Measurements from ENCODE around the gene C1GALT1. TPM values are rescaled to one million over a fixed set of nuclear protein-coding genes. Genes with fewer than 3 reads are reported as not detected.

C1GALT1 gene
- total and polyA plus RNA-seq, 5 experiments from 2014 or later = 41.7 to 72.6 (median 64.6) TPM

DNA sequence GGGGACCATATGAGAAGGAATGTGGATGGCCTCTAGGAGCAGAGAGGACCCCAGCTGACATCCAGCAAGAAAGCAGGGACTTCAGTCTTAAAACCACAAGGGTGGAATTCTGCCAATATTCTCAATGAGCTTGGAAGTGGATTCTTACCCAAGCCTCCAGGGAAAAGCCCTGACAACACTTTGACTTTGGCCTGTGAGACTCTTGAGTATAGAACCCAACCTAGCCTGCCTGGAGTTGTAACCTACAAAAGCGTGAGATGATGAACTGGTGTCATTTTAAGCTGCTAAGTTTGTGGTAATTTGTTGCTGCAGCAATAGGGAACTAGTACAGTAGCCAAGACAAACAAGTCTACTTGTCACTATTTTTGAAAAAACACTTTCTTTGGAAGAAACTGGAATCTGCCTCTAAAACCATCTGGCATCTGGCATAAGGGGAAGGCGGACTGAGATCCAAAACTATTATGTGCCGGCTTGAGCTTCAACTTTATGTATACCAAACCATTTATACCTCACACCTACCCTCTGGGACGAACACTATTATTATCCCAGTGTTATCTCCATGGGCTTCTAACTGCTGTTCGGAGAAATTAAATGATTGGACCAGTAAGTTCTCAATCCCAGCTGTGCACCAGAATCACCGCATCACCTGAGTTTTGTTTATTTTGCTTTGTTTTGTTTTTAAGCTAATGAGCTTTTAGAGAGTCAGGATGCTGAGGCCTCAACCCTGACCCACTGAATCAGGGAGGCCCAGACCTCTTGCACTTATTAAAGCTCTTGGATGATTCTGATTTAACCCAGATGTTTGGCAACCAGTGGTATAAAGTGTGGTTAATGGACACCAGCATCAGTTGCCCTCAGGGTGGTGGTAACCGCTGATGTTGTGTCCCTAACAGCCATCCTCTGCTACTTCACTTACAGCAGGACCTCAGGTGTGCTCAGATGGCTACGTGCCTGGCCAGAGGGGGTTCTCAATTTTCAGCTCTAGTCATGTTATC, 83.0 kb downstream of the C1GALT1 start:
- H3K27ac Mint-ChIP-seq = peak overlapping the region in 1 of 10 donors; percentile 19

DNA sequence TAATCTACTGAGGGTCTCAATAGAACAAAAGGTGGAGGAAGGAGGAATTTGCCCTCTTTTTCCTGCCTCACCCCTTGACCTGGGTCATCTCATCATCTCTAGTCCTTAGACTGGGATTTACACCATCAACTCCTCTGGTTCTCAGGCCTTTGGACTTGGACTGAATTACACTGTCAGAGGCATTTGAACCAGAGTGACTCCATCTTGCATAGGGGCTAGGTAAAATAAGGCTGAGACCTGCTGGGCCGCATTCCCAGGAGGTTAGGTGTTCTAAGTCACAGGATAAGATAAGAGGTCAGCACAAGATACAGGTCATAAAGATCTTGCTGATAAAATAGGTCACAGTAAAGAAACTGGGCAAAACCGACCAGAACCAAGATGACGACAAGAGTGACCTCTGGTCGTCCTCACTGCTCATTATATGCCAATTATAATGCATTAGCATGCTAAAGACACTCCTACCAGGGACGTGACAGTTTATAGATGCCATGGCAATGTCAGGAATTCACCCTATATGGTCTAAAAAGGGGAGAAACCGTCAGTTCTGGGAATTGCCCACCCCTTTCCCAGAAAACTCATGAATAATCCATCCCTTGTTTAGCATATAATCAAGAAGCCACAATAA, 84.0 kb downstream of the C1GALT1 start:
- Mint-ChIP-seq H3K9me3 (peaks cover 0 to 8% (median 2%) of the 10 kb centered on the region in 9 donors), H3K4me3 (no peak overlapping the region), H3K4me1 (peaks cover 0 to 15% (median 2%) of the 10 kb centered on the region in 4 donors), H3K36me3 (peaks cover 0 to 9% (median 4%) of the 10 kb centered on the region in 3 donors), H3K27me3 (no peaks in the 10 kb centered on the region), H3K27ac (no peak overlapping the region)
- no peak for DNase-seq
- POLR2A ChIA-PET = no interaction called here
- ATAC-seq = no peak

More for the DNA sequence above, 83.0 kb downstream of the C1GALT1 start:
- Mint-ChIP-seq H3K36me3 (peaks cover 0 to 13% (median 5%) of the 10 kb centered on the region in 3 donors), H3K4me1 (peaks cover 0 to 22% (median 3%) of the 10 kb centered on the region in 4 donors), H3K27me3 (no peaks in the 10 kb centered on the region), H3K4me3 (no peak overlapping the region), H3K9me3 (peaks cover 0 to 11% (median 7%) of the 10 kb centered on the region in 9 donors)
- POLR2A ChIA-PET = no interaction called here
- no peak for DNase-seq
- ATAC-seq = no peak

DNA sequence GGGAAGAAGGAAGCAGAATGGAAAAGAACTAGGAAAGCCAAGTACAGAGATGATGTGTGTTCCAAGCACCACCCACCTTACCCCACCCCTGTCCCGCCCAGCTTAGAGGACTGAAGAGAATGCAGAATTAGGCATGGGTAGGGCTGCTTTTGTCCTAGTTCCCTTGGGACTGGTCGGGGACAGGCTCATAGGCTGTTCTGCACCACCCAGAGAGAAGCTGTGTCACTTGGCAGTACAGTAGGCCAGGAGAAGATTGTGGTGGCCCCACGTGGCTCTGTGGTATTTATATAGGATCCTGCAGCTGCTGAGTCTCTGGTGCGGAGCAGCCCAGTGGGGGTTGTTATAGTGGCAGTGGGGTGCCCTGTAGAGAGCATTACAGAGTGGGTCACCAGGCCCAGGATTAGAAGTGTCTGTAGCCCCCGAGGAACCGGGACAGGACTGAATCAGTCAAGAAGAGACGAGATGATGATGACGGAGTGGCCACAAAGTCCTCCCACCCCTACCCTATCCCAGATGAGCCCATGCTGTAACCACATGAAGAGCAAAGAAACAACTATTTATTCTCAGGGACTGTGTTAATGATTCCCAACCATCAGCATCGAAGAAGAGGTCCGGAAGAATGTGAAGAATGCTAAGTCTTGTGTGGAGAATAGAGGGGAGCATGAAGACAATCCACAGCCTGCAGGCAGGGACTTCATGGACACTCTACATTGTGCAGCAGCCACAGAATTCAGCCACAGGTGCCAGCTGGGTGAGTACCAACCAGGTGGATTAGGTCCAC, 88.9 kb downstream of the C1GALT1 start:
- POLR2A ChIA-PET = no interaction called here
- Mint-ChIP-seq H3K9me3 (no peaks in the 10 kb centered on the region), H3K4me3 (no peak overlapping the region), H3K4me1 (peaks cover 0 to 1% (median under 1%) of the 10 kb centered on the region in 4 donors), H3K36me3 (peaks cover 0 to 6% (median 3%) of the 10 kb centered on the region in 3 donors), H3K27ac (peak overlapping the region in 1 of 10 donors; percentile 71), H3K27me3 (no peaks in the 10 kb centered on the region)
- DNase-seq (no peak), ATAC-seq (no peak)

DNA sequence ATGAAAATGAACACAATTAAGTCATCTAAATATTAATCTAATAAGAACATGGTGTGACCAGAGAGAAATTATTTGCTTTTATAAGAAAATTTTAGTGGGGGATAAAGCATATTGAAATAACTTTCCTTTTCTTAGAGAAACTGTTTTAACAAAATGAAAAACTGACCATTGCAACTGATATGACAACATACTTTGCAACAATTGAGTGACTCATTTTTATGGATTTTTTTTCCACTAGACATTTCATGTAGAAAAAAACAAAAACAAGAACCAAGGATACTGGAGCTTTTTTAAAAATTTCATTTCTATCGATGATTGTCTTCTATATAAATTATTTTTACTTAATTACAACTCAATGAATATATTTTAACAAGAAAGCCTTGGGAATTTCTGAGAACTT, 90.0 kb downstream of the C1GALT1 start:
- H3K4me1 Mint-ChIP-seq = peaks cover 0 to 5% (median 4%) of the 10 kb centered on the region in 4 donors
- no peaks in the 10 kb centered on the region for H3K9me3 Mint-ChIP-seq
- H3K27me3 Mint-ChIP-seq = no peaks in the 10 kb centered on the region
- no peak overlapping the region for H3K27ac Mint-ChIP-seq
- POLR2A ChIA-PET = no interaction called here
- DNase-seq (no peak), ATAC-seq (no peak)
- H3K4me3 Mint-ChIP-seq = no peak overlapping the region
- H3K36me3 Mint-ChIP-seq = peaks cover 0 to 8% (median 3%) of the 10 kb centered on the region in 3 donors

DNA sequence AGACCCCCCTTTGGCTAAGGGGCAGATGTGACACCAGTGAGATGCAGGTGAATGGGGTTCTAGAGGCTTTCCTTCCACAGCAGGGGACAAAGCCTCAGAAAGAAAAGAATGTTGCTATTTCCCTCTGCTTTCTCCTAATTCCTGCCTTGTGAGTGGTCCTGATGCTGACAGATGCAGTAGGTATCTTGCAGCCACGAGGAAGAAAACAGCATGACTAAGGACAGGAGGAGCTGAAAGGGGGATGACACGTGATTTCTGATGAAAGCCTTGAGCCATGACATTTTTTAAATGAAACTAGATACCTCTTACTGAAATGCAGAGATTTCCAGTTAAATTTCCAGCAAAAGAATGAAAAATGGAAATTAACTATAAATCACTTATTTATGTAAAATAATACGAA, 92.4 kb downstream of the C1GALT1 start:
- no peak overlapping the region for H3K27ac Mint-ChIP-seq
- no peak for ATAC-seq
- no peak for DNase-seq
- no peak overlapping the region for H3K4me3 Mint-ChIP-seq
- POLR2A ChIA-PET = no interaction called here
- H3K4me1 Mint-ChIP-seq = peaks cover 0 to 5% (median 4%) of the 10 kb centered on the region in 4 donors
- no peaks in the 10 kb centered on the region for H3K27me3 Mint-ChIP-seq
- H3K36me3 Mint-ChIP-seq = peaks cover 3 to 13% (median 8%) of the 10 kb centered on the region in 3 donors
- H3K9me3 Mint-ChIP-seq = no peaks in the 10 kb centered on the region

DNA sequence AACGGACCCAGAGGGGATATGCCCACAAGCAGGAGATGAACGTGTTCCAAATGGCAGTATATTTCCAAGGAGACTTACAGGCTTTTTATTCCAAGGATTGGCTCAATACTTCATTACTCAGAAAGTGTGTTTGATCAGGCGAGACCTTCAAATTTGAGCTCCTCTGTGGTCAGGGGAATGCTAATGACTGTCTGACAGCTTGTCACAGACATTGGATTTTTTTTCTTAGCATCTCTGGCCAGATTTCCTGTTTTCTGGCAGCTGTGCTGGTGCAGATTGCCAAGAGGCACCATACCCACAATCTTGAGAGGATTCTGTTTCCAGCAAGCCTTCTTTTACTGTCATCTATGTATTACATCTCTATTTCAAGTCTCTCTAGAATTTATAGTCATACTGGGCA, 93.8 kb downstream of the C1GALT1 start:
- Mint-ChIP-seq H3K27me3 (peaks cover 0 to 7% (median 0%) of the 10 kb centered on the region in 5 donors), H3K36me3 (peaks cover 3 to 13% (median 8%) of the 10 kb centered on the region in 3 donors), H3K9me3 (no peaks in the 10 kb centered on the region), H3K4me3 (no peak overlapping the region), H3K4me1 (peaks cover 0 to 5% (median 4%) of the 10 kb centered on the region in 4 donors), H3K27ac (no peak overlapping the region)
- ATAC-seq (no peak), DNase-seq (no peak)
- POLR2A ChIA-PET = no interaction called here

DNA sequence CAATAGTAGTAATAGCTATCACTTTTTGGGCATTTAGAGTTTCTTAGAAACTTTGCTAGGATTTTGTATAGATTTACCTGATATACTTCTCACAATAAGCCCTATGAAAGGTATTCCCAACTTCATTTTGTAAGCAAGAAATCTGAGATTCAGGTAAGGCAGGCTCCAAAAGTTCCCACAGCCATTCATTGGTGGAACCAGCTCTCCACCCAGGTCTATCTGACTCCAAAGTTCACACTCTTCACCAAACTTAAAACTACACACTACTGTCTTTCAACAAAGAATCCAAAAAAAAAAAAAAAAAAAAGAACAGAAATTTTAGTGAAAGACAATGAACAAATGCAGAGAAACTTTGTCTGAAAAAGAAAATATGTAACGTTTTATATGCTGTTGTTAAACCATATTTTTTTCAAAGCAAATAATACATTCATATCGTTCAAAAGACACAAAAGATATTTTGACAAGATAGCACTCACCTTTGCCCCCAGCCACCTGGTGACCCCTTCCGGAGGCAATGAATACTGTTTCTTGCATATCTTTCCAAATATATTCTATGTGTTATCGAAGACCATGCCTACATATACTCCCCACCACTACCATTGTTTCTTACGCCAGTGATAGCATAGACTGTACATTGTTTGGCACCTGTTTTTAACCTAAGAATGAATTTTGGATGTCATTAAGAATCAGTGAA, 108.2 kb downstream of the C1GALT1 start:
- no peak overlapping the region for H3K4me3 Mint-ChIP-seq
- H3K27ac Mint-ChIP-seq = no peak overlapping the region
- POLR2A ChIA-PET = no interaction called here
- ATAC-seq (no peak), DNase-seq (no peak)
- peaks cover 0 to 9% (median 2%) of the 10 kb centered on the region in 3 donors for H3K36me3 Mint-ChIP-seq
- H3K4me1 Mint-ChIP-seq = no peaks in the 10 kb centered on the region
- peaks cover 0 to 11% (median 5%) of the 10 kb centered on the region in 9 donors for H3K9me3 Mint-ChIP-seq
- H3K27me3 Mint-ChIP-seq = no peaks in the 10 kb centered on the region

DNA sequence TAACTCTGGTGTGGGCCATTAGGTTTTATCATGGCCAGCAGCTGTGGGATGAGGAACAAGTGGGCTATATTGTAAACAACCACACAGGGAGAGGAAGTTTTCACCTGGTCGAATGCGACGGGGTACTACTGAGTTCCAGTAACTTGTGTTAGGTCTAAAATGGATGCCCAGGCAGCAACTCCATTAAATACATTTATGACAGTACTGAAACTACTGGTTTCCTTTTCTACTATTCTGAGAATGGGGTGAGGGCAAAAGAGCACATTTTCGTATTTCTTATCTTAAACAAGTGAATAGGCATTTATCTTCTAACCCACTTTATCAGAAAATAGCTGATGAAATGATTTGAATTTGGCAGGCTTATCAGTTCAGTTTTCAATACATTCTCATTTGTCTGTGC, 109.7 kb downstream of the C1GALT1 start:
- ATAC-seq = no peak
- Mint-ChIP-seq H3K27me3 (no peaks in the 10 kb centered on the region), H3K4me3 (no peak overlapping the region), H3K36me3 (no peaks in the 10 kb centered on the region), H3K9me3 (peaks cover 0 to under 1% (median 0%) of the 10 kb centered on the region in 9 donors), H3K4me1 (no peaks in the 10 kb centered on the region), H3K27ac (no peak overlapping the region)
- DNase-seq = no peak
- POLR2A ChIA-PET = no interaction called here

DNA sequence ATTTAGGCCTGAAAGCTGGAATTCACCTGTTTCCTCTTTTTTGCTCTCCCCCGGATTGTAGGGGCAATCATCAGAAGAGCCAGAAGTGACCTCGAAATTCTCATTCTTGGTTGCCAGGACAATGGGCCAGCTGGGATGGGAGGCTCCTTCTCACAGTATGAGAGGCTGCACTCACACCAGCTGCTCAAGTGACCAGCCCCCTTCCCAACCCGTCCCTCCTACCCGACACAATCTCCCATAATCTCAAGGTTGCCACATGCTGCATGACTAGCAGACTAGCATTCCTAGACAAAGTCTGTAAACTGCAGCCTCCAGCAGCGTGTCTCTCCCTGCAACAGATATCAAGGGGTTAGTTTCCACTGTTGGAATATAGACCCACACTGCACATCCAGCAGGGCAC, 110.3 kb downstream of the C1GALT1 start:
- POLR2A ChIA-PET = no interaction called here
- no peak overlapping the region for H3K27ac Mint-ChIP-seq
- ATAC-seq (no peak), DNase-seq (no peak)
- H3K9me3 Mint-ChIP-seq = peaks cover 0 to 2% (median 0%) of the 10 kb centered on the region in 9 donors
- no peaks in the 10 kb centered on the region for H3K4me1 Mint-ChIP-seq
- H3K36me3 Mint-ChIP-seq = no peaks in the 10 kb centered on the region
- H3K4me3 Mint-ChIP-seq = no peak overlapping the region
- no peaks in the 10 kb centered on the region for H3K27me3 Mint-ChIP-seq

DNA sequence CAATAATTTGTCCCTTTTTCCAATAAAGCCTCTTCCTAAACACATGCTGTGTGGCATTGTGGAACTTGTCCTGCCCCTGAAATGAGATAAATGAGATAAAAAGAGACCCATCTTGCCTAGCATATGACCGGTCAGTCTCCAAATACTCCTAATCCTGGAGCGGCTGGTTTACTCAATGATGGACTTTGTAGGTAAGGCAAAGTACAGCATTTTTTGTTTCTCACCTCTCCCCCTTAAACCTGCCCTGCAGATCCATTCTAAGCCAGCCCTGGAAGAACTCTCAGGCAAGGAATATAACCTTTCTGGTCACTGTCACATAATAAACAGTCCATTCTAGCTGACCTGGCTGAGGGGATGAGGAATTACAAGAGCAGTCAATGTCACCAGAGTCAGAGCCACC, 110.7 kb downstream of the C1GALT1 start:
- no peak overlapping the region for H3K27ac Mint-ChIP-seq
- peaks cover 0 to 2% (median 0%) of the 10 kb centered on the region in 9 donors for H3K9me3 Mint-ChIP-seq
- peak overlapping the region in 1 of 10 donors; percentile 7 for H3K4me3 Mint-ChIP-seq
- H3K27me3 Mint-ChIP-seq = no peaks in the 10 kb centered on the region
- ATAC-seq (no peak), DNase-seq (no peak)
- no peaks in the 10 kb centered on the region for H3K4me1 Mint-ChIP-seq
- H3K36me3 Mint-ChIP-seq = no peaks in the 10 kb centered on the region
- POLR2A ChIA-PET = no interaction called here

DNA sequence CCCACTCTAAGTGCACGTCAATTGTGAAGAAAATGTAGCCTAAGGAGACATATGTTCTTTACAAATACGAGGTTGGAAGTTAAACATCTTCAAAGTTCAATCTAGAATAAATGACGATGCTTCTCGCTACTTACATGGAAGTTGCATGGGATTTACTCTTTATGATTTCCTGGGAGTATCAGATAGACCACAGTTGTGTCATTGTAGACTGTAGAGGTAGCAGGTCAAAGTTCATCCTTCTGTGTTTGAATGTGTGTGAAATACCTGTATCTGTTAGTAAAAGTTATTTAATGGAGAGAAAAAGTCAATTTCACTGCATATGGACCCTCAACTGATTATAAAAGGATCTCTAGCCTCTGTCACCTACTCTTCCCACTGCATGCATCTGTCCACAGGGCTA, 112.6 kb downstream of the C1GALT1 start:
- Mint-ChIP-seq H3K4me1 (no peaks in the 10 kb centered on the region), H3K36me3 (no peaks in the 10 kb centered on the region), H3K9me3 (peaks cover 0 to 2% (median 0%) of the 10 kb centered on the region in 9 donors), H3K4me3 (no peak overlapping the region), H3K27me3 (no peaks in the 10 kb centered on the region), H3K27ac (no peak overlapping the region)
- ATAC-seq (no peak), DNase-seq (no peak)
- POLR2A ChIA-PET = no interaction called here
